Stimulated activated CD4-positive, alpha-beta T cell treated with anti-CD3 and anti-CD28 coated beads, Interleukin-15, amount 100 ng/mL, for 1 hour (primary cell): Measurements from ENCODE around the gene SPHK1.

ENCODE experiments used
- DNase-seq, 2 donors: peaks; one replicate each; pipeline ENCODE4 v3.0.0-alpha.2; 2020; ENCODE audit warnings: low read depth in 1 of 2, low spot score in 1 of 2

SPHK1 gene

DNA sequence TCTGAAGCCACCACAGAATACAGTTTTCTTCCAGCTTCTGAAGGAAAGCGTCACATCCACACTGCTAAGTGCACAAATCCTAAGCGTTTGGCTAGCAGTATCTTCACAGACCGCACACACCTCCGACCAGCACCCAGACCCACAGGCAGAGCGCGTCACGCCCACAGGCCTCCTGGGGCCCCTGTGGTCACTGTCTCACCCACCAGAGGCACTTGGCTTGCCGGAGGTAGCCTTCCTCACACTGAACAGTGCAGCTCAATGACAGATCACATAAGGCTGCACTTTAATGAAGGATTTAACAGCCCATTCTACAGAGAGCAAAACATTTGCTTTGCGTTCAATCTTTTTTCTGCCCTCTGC, 21.2 kb downstream of the SPHK1 start:
- no peak for DNase-seq

- DNase-seq: no peak
These were observed 21.7 kb downstream of the SPHK1 start for GRCh38 chr17:76405967-76406647.

DNA sequence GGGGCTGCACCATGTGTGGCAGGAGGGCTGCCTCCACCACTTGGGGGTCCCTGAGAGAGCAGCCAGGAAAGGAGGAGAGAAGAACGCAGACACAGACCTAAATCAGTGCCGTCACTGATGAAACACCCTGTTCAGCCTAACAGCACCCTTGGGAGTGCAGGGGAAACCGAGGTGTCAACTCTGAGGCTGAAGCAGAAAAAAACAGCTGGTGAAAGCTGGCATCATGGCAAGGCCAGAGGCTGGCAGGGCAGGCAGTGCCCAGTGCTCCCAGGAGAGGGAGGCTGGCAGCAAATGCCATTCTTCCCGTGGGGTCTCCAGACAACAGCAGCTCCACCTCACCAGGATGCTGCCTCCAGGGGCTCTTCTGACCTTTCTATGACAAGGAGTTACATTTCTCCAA, 23.1 kb downstream of the SPHK1 start:
- no peak for DNase-seq

- peak; percentile 47 to 51 for DNase-seq
These were observed 23.8 kb downstream of the SPHK1 start for GRCh38 chr17:76408037-76408849.

DNA sequence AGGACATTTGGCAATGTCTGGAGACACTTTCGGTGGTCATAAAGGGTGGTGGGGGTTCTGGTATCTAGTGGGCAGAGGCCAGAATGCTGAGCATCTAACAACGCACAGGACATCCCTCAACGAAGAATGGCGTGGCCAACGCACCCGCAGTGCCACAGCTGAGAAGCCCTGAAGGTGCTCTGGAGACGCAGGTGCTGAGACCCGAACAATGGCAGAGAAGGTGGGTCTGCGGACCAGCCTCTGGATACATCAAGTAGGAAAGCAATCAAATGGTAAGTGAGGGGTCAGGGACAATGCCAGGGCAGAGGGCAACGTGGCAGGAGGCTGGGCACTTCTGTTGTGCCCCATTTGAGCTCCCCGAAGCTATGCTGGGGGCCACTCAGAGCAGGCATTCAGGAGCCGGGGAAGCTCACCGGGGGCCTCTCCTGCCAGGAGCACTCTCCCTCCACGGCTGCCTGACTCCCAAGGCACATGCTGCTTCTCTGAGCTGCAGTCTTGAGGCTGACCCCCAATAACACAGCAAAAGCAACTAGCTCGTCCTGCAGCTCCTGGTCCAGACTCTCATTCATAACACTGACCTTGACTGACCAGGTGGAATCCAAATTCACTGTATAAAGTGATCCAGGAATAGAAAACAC, 26.0 kb downstream of the SPHK1 start:
- no peak for DNase-seq

GRCh38 chr17:76411247-76411646, 26.8 kb downstream of the SPHK1 start:
- no peak for DNase-seq

DNA sequence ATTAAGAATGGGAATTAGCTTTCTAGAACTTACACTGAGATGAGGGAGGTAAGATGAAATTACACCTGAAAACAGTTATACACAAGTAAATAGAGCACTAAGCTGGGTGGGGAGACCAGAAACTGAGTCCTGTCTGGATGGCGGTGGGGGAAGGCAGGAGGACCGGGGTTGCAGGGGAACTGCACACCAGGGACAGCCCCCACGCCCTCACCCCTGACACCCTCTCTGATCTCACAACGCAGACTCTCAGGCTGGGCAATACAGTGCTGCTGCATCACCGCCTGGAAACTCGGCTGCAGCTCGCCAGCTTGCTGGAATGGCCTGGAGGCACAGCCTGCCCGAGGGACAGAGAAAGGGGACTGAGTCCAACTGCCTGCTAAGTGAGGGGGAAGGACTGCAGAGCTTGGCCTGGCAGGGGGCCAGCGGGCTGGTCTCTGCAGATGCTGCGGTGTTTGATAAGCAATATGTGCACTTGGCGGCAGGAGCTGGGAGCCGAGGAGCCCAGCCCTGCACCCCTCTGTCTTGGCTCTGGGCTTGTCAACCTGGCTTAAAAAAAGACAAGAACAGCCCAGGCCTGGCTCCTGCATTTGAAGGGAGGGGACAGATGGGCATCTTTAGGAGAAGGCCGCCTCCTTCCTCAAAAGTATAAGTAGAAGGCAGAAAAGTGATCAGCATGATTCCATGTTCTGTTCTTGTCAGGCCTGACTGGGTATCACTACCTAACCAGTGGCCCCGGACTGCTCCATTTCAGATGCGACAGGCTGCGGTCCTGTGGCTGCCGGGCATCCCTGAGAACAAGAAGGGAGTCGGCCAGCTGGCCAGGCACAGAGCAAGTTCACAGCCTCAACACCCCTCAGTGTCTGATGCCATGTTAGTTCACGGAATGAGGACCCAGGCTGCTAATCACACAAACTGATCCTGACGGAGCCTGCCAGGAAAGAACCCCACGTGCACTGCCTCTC, 30.2 kb downstream of the SPHK1 start:
- no peak for DNase-seq

GRCh38 chr17:76415786-76416185, 31.4 kb downstream of the SPHK1 start:
- no peak for DNase-seq

DNA sequence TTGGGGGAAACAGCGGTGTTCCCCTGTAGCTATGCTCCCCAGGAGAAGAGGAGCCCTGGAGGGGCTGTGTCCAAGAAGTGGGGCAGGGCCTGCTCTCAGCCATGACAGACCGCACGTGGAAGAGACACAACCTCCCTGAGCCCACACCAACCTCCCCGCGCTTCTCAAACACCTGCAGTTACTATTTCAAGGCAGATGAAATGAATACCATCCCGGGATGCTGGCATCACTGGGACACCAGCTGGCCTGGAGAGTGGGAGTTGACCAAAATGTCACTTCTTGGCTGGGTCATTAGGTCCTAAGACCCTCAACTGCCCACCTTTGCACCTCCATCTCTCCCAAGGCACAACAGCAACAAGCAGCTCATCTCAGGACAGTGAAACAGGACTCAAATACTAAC, 32.0 kb downstream of the SPHK1 start:
- DNase-seq: no peak

- DNase-seq: no peak
These were observed 32.5 kb downstream of the SPHK1 start for GRCh38 chr17:76416899-76417298.

GRCh38 chr17:76417499-76418143, 33.2 kb downstream of the SPHK1 start:
- no peak for DNase-seq

- DNase-seq: no peak
These were observed 35.3 kb downstream of the SPHK1 start for GRCh38 chr17:76419576-76420260.

DNA sequence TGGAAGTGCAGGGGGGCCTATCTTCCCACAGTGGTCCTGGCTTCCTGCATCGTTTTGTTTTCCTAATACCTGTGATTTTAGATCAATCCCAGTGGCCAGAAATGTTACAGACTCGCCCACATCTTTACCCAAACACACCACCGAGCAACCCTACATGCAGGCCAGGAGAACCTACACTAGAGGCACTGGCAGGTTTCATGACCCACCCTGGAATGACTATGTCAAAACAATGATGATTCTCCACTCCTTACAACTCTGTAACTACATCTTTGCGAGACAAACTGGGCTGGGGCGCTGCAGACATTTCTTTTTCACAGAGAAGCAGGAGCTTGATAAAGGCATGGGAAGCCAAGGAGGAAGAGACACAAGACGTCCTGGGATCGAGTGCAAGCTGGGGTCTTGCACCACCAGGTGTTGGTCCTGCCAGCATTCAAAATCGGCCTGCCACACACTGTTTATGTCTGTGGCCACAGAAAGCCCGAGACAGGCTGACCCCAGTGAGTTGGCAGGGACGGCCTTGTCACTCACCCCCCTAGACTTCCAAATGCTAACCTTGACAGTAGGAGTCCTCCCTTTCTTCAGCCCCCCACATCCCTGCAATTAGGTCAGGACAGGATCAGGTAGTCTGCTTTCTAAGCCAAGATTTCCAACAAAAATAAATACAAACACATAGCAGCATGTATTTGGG, 36.1 kb downstream of the SPHK1 start:
- no peak for DNase-seq

DNA sequence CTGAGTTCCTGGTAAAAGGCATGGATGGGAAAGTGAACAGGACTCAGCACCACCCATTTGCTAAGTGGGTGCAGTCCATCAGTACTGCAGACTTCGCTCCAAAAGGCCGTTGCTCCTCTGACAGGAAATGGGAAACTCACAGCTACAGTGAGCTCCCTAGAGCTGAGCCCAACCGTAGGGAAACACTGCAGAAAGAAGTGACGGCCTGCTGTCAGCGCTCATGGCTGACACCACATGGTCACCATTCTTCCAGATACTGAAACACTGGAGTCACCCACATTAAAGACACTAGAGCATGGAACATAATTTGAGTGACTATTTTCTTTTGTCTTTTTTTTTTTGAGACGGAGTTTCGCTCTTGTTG, 36.6 kb downstream of the SPHK1 start:
- no peak for DNase-seq

DNA sequence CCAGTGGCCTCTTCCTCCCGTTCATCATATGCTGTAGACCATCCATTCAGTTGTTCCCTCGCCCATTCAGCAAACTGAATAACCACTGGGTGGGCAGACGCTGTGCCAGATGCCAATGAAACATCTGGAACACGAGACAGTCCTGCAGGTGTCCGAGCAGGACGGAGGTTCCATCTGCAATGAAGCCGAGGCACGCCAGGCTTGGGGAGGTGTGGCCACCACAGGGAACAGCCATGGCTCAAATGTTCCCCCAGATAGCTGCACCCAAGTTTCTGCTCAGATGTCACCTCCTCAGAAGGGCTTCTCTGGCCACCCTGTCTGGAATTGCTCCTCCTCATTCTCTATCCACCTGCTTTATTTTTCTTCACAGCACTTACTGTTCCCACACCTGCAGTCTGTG, 38.0 kb downstream of the SPHK1 start:
- no peak for DNase-seq

- no peak for DNase-seq
These were observed 38.5 kb downstream of the SPHK1 start for GRCh38 chr17:76422860-76423259.

GRCh38 chr17:76426853-76427252, 42.4 kb downstream of the SPHK1 start:
- no peak for DNase-seq

GRCh38 chr17:76427501-76428231, 43.3 kb downstream of the SPHK1 start:
- no peak for DNase-seq

GRCh38 chr17:76428511-76428910, 44.1 kb downstream of the SPHK1 start:
- no peak for DNase-seq
